ENCODE results near the gene COA8. TPM values are rescaled to one million over a fixed set of nuclear protein-coding genes. Genes with fewer than 3 reads are reported as not detected.

The COA8 gene
- total and polyA plus RNA-seq, 3 donors from 2014 or later = 28.9 to 152 (median 68.7) TPM

DNA sequence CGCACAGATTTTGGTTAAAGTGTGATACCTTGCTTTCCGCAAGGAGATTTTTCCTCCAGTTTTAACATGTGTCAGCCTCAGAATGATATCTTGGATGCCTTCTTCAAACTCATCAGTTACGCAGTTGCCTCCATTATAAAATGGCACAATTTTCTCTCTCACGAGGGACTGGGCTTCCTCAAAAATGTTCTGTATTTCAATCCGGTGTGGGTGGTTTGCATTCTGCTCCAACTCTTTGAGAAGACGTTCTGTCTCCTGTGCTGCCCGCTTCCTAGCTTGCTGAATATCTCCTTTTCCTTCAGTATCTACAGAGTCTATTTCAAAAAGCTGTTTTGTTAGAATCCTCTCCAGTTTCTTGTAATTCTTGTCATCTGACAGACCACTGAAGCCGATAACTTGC, 2.1 kb upstream of the COA8 start:
- no peak overlapping the region for H3K4me3 ChIP-seq
- WGBS, 2 donors = 45 to 56% methylated on average over 8 of the region's 8 CpGs
- intact Hi-C loops (cut with DNase I; ENCODE audit: low total_unique reads) = no loop called here
- no peaks in the 10 kb centered on the region for H3K36me3 ChIP-seq (ENCODE audit: low read depth, missing control alignments)
- TF ChIP-seq, protein P1, sequence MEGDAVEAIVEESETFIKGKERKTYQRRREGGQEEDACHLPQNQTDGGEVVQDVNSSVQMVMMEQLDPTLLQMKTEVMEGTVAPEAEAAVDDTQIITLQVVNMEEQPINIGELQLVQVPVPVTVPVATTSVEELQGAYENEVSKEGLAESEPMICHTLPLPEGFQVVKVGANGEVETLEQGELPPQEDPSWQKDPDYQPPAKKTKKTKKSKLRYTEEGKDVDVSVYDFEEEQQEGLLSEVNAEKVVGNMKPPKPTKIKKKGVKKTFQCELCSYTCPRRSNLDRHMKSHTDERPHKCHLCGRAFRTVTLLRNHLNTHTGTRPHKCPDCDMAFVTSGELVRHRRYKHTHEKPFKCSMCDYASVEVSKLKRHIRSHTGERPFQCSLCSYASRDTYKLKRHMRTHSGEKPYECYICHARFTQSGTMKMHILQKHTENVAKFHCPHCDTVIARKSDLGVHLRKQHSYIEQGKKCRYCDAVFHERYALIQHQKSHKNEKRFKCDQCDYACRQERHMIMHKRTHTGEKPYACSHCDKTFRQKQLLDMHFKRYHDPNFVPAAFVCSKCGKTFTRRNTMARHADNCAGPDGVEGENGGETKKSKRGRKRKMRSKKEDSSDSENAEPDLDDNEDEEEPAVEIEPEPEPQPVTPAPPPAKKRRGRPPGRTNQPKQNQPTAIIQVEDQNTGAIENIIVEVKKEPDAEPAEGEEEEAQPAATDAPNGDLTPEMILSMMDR (IDR thresholded peaks at IDR 0.05) = no peak
- no peak for TF ChIP-seq POLR2A (IDR thresholded peaks at IDR 0.05)
- H3K4me1 ChIP-seq = peaks cover 46% of the 10 kb centered on the region
- no peaks in the 10 kb centered on the region for H3K9me3 ChIP-seq
- no peaks in the 10 kb centered on the region for H3K27me3 ChIP-seq
- H3K27ac ChIP-seq = peak overlapping the region in 1 of 2 donors; percentile 95
- DNase-seq = no peak

DNA sequence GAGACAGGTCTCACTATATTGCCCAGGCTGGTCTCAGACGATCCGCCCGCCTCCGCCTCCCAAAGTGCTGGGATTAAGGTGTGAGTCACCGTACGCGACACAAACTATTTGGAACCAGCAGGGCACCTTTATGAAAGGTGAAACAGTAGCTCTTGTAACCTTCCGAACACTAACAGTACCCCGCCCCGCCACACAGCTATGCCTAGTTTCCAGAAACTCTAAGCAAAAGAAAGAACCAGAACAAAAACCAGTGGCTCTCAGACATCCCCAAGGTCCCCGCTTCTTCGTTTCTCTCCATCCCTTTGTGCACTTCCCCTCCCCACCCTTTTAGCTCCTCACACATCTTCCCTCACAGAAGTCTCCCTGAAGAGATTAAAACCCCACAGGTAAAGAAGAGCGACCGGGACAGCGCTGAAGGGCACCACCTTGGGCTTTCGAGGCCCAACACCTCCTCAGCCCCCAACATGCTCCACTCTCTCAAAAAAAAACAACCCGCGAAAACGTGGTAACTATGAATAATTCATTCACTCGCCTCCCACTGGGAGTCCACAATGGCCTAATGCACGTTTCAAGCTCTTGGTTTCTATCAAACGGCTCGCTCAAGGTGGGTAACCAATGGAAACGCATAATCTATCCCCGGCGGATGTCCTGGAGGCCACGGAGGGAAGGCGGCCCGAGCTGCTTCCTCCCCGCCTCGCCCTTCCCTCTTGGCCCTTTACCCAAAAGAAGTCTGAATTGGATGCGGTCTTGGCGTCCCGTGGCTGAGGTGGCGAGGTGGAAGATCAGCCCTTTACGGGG, 1.2 kb upstream of the COA8 start:
- 4 to 6% methylated on average over 26 to 36 of the region's 36 CpGs for WGBS, 2 donors
- H3K4me3 ChIP-seq = peak overlapping the region; percentile 99
- DNase-seq = no peak
- H3K9me3 ChIP-seq = no peaks in the 10 kb centered on the region
- H3K27ac ChIP-seq = peak overlapping the region; percentile 88 to 95
- peaks cover 44% of the 10 kb centered on the region for H3K4me1 ChIP-seq
- no peaks in the 10 kb centered on the region for H3K27me3 ChIP-seq
- TF ChIP-seq, protein P1 (IDR thresholded peaks at IDR 0.05) = no peak
- no peak for TF ChIP-seq POLR2A (IDR thresholded peaks at IDR 0.05)
- no peaks in the 10 kb centered on the region for H3K36me3 ChIP-seq (ENCODE audit: low read depth, missing control alignments)
- intact Hi-C loops (cut with DNase I; ENCODE audit: low total_unique reads) = no loop called here

DNA sequence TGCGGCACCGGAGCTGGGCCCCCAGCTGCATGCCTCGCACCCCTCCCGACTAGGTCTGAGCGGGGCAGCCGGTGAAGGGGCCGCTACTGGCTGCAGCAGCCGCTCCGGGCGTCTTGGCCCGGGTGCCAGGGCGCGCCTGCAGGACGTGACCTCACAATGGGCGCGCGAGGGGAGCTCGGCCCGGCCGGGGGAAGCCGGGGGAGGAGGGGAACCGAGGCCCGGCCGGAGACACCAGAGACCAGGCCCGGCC, 656 bp upstream of the COA8 start:
- peak overlapping the region; percentile 99 for H3K4me3 ChIP-seq
- WGBS, 2 donors = 0% methylated on average over 19 of the region's 25 CpGs; no CpG with 5 or more reads in 1 of the 2 donors
- peaks cover 39% of the 10 kb centered on the region for H3K4me1 ChIP-seq
- DNase-seq = no peak
- no peak for TF ChIP-seq POLR2A (IDR thresholded peaks at IDR 0.05)
- TF ChIP-seq, protein P1 (IDR thresholded peaks at IDR 0.05) = no peak
- intact Hi-C loops (cut with DNase I; ENCODE audit: low total_unique reads) = no loop called here
- no peaks in the 10 kb centered on the region for H3K9me3 ChIP-seq
- no peaks in the 10 kb centered on the region for H3K27me3 ChIP-seq
- no peaks in the 10 kb centered on the region for H3K36me3 ChIP-seq (ENCODE audit: low read depth, missing control alignments)
- H3K27ac ChIP-seq = peak overlapping the region; percentile 88 to 95

DNA sequence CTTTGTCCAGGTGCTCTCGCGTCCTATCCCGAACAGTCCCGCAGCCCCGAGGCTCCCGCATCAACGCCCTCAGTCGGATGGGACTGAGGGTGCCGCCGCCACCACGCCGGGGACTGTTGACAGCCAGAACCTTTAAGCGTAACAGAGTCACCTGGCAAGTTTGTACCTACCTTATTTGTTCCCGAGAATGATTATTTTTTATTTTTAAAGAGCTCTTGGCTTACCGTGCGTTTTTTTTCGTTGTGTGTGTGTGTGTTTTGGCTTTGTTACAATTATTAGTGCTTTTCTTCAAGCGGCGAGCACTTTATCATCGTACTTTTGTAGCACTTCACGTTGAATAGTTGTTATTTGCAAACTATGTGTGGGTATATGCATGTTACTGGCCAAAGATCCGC, 463 bp downstream of the COA8 start:
- H3K4me3 ChIP-seq = peak overlapping the region; percentile 99
- intact Hi-C loops (cut with DNase I; ENCODE audit: low total_unique reads) = no loop called here
- no peaks in the 10 kb centered on the region for H3K9me3 ChIP-seq
- no peaks in the 10 kb centered on the region for H3K36me3 ChIP-seq (ENCODE audit: low read depth, missing control alignments)
- no peaks in the 10 kb centered on the region for H3K27me3 ChIP-seq
- TF ChIP-seq, protein P1 (IDR thresholded peaks at IDR 0.05) = no peak
- TF ChIP-seq POLR2A (IDR thresholded peaks at IDR 0.05) = no peak
- peaks cover 36% of the 10 kb centered on the region for H3K4me1 ChIP-seq
- DNase-seq = no peak
- H3K27ac ChIP-seq = peak overlapping the region; percentile 88 to 95
- WGBS, 2 donors = 1% methylated on average over 20 to 22 of the region's 22 CpGs

Data from testis (tissue), 3 donors.